Esophagus mucosa (tissue), 1 donor: ENCODE results near the gene MCTS1. TPM values are rescaled to one million over a fixed set of nuclear protein-coding genes. Genes with fewer than 3 reads are reported as not detected.
"Not testable (repeated sequence)": the region's sequence is repeated elsewhere in the genome, so short reads cannot be mapped to it uniquely, and the experiment has no call there.

Source experiments
- ATAC-seq: fragments of 200-7000 bp; cut with Tn5 transposase; one replicate; pipeline ENCODE4 v1.9.1; 2020
- total RNA-seq: library from RNA; stranded (reverse); gene quantifications from one replicate; pipeline ENCODE4 v1.2.4, GENCODE V29; 2023
- donor health status: DM: yes; HTN: yes; CAD: no.

MCTS1 gene, protein sequence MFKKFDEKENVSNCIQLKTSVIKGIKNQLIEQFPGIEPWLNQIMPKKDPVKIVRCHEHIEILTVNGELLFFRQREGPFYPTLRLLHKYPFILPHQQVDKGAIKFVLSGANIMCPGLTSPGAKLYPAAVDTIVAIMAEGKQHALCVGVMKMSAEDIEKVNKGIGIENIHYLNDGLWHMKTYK
- 34.0 TPM for total RNA-seq

DNA sequence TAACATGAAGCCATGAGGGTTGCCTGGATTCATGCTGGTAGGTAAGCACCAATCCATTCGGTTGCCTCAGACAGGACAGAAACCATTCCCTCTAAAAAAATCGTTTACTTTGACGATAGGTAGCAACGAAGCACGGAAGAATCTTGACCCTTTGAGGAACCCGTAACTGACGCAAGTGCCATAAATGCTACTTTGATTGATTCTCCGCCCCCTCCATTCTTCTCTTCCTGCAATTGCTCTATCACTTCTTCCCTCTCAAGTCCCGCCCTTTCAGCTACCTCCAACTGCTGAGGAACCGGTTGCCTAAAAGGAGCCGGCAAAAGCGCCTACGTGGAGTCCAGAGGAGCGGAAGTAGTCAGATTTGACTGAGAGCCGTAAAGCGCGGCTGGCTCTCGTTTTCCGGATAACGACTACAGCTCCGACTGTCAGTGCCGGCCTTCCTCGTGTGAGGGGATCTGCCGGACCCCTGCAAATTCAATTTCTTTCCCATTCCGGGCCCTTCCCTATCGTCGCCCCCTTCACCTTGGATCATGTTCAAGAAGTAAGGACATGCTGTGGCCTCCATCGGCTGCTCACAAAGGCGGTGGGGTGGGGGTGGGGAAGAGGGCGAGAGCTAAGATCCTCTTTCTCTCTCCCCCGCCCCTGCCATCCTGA, at the start of gene MCTS1:
Gene MCTS1, plus strand, starts transcription at position 395 of the 654 bp plus-strand sequence. Its CDS starts 136 bp downstream, at position 531.
- ATAC-seq: peak; percentile 97

GRCh38 chrX:120556251-120556650, 47.6 kb upstream of the MCTS1 start:
- no peak for ATAC-seq

- no peak for ATAC-seq
Measured at GRCh38 chrX:120559804-120560203, 44.1 kb upstream of the MCTS1 start.

GRCh38 chrX:120560405-120560841, 43.5 kb upstream of the MCTS1 start:
- peak; percentile 6 for ATAC-seq

GRCh38 chrX:120560842-120561633, 42.9 kb upstream of the MCTS1 start, which contains the start of gene CUL4B:
CUL4B (minus strand) TSS chrX:120560962; CDS start chrX:120560638, 324 bp downstream.
- peak; percentile 97 for ATAC-seq

- no peak for ATAC-seq
Measured at GRCh38 chrX:120561634-120562568, 42.0 kb upstream of the MCTS1 start.

DNA sequence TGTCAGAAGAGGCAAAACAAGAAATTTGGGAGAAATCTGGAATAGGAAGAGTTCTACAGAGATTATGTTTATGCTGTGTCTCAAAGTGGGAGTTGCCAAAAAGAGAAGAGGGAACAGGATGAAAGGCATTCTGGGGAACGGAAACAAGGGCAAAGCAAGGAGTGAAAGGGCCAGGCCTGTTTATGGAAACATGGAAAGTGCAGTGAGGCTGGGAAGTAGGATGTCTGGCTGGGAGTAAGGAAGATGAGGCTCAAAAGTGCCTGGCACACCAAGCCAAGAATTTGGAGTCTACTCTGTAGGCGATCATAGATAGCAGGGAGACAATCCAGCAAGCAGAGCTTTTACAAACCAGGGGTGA, 41.4 kb upstream of the MCTS1 start:
- ATAC-seq: no peak

DNA sequence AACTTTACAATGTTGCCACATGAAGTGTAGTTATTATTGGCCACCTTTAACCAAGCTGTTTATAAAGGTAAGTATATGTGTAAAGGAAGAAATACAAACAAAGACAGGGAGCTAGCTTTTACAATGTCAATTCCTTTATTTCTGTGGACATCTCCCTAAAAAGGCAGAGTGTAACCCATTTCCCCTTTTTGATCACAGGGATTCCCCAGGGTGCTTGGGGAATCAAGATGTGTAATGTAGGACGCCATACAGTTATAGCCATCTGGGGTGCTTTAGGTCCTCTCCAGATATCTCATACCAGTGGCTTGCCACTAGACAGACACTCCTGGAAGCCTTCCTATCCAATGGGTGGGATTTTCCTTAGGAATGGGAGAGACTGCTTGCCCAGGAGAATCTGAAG, 39.0 kb upstream of the MCTS1 start:
- no peak for ATAC-seq

DNA sequence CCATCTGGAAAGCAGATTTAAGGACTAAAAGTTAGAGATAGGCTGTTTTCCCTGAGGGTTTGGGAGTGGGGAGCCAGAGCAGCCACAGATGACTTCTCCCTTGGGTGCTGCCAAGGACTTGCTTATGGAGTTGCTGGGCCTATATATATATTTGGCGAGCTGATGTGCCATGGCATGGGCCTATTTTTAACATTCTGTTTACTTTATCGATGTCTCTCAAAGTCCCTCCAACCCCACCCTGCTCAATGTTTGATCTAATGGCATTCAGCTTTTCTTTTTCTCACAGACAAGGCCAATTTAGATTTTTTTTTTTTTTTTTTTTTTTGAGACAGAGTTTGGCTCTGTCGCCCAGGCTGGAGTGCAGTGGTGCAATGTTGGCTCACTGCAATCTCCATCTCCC, 37.1 kb upstream of the MCTS1 start:
- no peak for ATAC-seq

- ATAC-seq: peak; percentile 96
Measured at GRCh38 chrX:120568035-120568434, 35.9 kb upstream of the MCTS1 start.

DNA sequence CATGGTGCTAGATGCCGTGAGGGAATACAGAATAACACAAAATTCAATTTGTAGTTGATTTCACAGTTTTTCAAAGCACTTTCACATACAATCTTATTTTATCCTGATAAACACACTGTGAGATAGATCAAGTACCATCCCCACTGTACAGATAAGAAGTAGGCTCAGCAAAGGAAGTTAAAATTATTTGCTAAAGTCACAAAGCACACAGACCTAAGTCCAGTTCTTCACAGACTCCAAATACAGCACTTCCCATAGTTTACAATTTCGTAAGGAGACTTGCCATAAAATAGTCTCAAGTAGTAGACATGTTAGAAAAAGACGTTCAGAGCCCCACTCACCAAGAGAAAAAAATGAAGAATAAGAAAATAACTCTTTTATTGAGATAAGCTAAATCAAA, 35.3 kb upstream of the MCTS1 start:
- ATAC-seq: no peak

GRCh38 chrX:120570011-120570600, 33.8 kb upstream of the MCTS1 start:
- ATAC-seq: no peak

DNA sequence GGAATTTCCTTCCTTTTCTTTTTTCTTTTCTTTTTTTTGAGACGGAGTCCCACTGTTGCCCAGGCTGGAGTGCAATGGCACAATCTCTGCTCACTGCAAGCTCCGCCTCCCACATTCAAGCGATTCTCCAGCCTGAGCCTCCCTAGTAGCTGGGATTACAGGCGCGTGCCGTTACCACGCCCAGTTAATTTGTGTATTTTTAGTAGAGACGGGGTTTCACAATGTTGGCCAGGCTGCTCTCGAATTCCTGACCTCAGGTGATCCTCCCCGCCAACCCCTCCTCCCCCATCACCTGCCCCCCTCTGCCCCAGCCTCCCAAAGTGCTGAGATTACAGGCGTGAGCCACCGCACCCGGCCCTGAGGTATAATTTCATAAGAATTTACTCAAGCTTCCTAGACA, 30.1 kb upstream of the MCTS1 start:
- not testable (repeated sequence) for ATAC-seq

DNA sequence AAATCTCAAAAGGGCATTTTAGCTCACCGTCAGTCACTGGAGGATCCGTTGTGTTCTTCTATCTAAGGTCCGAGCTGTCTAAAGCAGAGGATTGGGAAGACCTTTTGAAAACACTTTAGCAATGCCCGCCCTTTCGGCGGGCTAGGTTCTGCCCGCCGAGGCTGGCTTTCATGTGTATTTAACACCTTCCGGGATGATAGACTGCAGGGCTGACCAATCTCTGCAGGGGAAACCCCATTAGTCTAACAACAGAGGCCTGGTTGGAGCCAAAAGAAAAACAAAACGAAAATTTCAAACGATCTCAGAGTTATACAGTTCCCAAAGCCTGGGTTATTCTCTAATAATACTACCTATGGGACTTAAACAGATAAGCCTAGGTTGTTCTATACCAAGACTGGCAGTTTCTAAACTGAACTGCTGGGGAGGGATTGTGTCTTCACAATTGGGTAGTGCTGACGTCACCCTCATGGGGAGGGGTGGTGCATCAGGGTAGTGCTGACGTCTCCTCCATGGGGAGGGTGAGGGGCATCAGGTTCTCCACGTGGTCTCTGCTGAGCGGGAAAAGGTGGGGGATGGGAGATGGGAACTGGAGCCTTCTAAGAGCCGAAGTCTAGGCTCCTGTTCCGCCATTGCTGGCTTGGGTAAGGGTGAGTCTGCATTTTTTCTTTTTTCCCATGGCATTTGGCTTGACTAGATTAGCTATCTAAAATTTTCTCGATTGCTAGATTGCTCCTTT, 28.4 kb upstream of the MCTS1 start:
- no peak for ATAC-seq

GRCh38 chrX:120585702-120586101, 18.2 kb upstream of the MCTS1 start:
- no peak for ATAC-seq

DNA sequence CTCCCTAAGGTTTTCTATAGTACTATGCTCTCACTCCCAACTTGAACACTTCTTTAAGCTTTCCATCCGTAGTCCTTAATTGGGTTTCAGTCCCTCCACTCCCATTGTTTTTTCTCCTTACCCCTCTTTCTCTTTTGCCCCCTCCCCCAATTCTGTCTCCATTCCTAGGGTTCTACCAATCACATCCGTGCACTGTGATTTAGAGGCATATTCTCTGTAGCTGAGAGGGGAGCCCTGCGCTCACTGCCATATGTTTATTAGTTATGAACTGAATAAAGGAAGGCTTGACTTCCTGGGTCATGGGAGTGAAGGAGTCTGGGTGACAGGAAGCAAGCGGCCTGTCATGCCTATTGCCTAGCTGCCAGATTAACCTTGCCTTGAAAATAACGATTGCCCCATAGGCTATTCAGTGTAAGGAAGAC, 471 bp downstream of the MCTS1 start:
- peak; percentile 76 for ATAC-seq

GRCh38 chrX:120612086-120612485, 8.2 kb downstream of the MCTS1 start:
- ATAC-seq: no peak

DNA sequence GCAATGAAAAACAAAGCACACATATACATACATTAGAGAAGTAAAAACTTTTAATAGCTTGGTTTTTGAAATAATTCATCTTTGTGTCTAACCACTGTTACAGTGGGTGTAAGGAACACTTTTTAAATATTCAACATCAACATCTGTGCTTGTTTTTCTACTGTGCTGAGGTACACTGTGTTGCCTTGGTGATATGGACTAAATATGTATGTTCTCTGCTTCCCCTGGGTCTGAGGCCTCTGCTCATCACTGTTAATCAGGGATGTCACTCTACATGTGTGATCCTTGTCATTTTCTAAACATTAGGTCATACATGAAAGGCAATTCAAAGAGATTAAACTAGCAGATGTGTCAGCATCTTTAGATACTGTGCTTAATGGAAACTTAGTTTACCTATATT, 10.9 kb downstream of the MCTS1 start:
- ATAC-seq: no peak

DNA sequence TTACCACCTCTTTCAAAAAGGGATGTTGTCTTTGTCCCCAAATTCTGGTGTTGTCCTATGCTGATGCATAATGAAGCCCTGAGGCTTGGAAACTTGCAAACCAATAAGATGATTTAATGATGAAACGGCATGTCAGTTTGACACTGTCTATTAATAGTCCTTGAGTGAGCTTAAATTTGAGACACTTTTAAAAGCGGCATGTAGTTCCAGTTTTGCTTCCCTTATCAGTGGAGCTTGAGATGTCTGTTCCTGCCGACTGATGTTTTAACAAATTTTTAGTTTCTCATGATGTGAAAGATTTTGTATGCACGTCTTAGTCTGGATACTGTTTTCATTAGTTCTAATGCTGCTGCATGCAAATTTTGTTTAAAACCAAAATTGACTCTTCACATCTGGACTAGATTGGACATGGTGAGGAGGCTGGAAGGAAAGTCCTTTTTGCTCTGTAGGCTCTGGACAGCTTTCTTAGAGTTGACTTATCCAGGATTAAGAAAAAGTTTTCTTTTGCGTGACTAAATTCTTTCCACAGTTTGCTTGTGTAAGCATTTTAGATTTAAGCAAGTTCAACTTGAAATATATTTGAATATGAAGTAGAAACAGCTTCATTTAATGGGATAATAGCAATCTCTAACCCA, 14.2 kb downstream of the MCTS1 start:
- ATAC-seq: no peak

DNA sequence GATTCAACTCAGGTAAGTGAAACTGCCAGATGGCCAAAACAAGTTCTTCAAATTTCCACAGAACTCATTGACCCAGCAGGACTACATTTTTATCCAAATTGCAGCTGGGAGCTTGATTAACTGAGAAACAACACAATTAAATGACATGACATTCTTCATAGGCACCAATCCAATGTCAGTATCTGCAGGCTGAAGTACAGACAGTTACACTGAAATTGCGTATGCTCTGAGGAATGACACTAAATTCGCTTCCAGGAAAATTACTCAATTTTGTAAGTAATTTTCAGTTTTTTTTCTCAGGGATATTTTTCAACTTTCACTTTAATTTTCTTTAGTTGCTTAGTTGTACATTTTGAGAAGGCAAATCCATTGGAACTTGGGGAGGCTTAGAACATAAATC, 21.5 kb downstream of the MCTS1 start:
- no peak for ATAC-seq
